ENCODE measurements around the gene KATNAL1.

The KATNAL1 gene

DNA sequence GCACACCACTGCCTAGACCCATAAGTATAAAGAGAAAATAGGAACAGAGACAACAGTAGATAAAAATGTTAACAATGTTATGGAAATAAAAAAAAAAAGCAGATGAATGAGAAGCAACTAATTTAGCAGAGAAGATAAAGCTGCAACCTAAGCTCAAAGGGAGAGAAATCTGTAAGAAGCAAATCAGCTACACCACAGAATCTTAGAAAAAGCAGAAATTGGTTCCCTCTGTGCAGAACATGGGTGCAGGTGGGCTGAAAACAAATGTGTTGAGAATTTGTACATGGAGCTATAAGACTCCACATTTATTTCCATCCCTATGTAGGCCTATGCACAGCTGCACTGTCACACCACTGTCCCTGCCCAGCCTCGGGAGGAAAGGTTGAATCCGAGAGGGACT lies 44.8 kb upstream of the KATNAL1 start:
- TF ChIP-seq, protein P1, sequence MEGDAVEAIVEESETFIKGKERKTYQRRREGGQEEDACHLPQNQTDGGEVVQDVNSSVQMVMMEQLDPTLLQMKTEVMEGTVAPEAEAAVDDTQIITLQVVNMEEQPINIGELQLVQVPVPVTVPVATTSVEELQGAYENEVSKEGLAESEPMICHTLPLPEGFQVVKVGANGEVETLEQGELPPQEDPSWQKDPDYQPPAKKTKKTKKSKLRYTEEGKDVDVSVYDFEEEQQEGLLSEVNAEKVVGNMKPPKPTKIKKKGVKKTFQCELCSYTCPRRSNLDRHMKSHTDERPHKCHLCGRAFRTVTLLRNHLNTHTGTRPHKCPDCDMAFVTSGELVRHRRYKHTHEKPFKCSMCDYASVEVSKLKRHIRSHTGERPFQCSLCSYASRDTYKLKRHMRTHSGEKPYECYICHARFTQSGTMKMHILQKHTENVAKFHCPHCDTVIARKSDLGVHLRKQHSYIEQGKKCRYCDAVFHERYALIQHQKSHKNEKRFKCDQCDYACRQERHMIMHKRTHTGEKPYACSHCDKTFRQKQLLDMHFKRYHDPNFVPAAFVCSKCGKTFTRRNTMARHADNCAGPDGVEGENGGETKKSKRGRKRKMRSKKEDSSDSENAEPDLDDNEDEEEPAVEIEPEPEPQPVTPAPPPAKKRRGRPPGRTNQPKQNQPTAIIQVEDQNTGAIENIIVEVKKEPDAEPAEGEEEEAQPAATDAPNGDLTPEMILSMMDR (IDR thresholded peaks at IDR 0.05; ENCODE audit: extremely low read depth, missing control alignments), result no peak
- no peak for DNase-seq (ENCODE audit: low spot score)

- no peak for DNase-seq (ENCODE audit: low spot score)
- TF ChIP-seq, protein P1 (IDR thresholded peaks at IDR 0.05; ENCODE audit: extremely low read depth, missing control alignments), result no peak
Observed at GRCh38 chr13:30346789-30347167, 39.4 kb upstream of the KATNAL1 start.

GRCh38 chr13:30346153-30346788 lies 38.9 kb upstream of the KATNAL1 start:
- peak; percentile 36 for DNase-seq (ENCODE audit: low spot score)
- TF ChIP-seq, protein P1 (IDR thresholded peaks at IDR 0.05; ENCODE audit: extremely low read depth, missing control alignments), result no peak

GRCh38 chr13:30345426-30346100 lies 38.2 kb upstream of the KATNAL1 start:
- TF ChIP-seq, protein P1 (IDR thresholded peaks at IDR 0.05; ENCODE audit: extremely low read depth, missing control alignments), result no peak
- DNase-seq (ENCODE audit: low spot score), result no peak

DNA sequence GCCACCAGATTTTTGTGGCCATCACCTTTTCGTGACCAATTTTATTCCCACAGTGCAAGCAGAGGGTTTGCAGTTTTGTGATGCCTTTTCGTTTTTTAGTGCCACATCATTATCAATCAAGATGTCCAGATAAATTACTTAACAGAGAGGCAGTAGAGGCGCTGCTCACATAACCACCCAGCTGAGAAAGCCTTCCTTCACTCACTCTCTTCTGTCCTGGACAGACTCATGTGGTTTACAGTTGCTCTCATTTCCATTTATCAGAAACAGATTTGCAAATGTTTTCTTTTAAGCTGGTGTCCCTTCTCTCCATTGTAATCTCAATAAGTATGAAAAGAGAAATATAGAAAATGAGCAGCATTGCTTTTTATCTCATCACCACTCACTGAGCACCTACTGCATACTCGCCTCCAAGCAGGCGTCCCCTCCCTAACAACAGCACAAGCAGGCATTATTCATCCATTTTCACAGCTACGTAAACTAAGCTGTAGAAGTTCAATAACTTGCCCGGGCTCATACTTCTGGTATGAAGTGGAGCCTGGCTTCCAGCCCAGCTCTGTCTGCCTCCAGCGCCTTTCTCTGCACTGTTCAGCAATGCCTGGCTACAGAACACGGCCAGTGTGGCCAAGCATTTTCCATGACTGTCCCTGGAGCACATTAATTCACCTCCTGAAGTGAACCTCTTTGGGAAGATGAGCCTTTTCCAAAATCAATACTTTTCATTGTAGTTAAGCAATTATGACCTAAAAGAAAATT lies 34.6 kb upstream of the KATNAL1 start:
- DNase-seq (ENCODE audit: low spot score), result no peak
- TF ChIP-seq, protein P1 (IDR thresholded peaks at IDR 0.05; ENCODE audit: extremely low read depth, missing control alignments), result no peak

DNA sequence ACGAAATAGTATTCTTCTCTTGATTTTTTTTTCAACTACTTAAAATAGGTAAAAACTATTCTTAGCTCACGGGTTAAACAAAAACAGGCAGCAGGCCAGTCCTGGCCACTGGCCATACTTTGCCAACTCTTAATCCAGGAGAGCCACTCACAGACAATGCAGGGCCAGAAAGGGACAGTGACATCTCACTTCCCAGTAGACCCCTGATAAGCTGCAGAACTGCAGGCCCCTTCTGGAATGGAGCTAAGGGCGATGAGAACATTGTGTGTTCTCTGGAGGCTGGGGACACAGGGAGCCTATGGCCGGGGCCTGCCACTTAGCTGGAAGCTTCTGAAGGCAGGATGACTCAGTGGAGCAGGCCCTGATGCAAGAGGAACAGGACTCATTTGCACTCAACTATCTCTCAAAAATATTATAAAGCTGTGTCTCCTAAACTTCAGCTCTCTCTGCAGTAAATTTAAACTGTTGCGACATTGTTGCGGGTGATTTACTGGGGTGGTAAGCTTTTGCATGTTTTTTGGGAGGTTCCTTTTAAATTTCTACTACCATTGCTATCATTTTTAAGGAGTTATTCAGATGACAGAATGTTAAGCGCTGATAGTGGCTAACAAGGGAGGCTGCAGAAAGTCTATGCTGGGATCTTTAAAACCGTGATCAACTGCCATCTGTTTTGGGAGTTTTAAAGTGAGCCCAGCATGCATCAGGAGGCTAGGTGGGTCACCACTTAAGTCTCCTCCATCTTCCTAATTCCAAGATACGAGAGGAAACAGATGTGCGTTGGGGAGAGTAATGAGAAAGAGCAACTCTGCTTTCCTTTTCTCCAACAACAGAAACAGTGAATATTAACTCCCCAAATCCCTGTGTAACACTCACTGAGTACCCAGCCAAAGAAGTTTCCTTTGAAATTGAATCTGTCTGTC lies 33.2 kb upstream of the KATNAL1 start:
- TF ChIP-seq, protein P1 (IDR thresholded peaks at IDR 0.05; ENCODE audit: extremely low read depth, missing control alignments), result no peak
- no peak for DNase-seq (ENCODE audit: low spot score)
